ENCODE results near the gene C9orf153. TPM values are rescaled to one million over a fixed set of nuclear protein-coding genes. Genes with fewer than 3 reads are reported as not detected.

Gene C9orf153
- total RNA-seq, 1 experiment from 2014 or later = not detected

DNA sequence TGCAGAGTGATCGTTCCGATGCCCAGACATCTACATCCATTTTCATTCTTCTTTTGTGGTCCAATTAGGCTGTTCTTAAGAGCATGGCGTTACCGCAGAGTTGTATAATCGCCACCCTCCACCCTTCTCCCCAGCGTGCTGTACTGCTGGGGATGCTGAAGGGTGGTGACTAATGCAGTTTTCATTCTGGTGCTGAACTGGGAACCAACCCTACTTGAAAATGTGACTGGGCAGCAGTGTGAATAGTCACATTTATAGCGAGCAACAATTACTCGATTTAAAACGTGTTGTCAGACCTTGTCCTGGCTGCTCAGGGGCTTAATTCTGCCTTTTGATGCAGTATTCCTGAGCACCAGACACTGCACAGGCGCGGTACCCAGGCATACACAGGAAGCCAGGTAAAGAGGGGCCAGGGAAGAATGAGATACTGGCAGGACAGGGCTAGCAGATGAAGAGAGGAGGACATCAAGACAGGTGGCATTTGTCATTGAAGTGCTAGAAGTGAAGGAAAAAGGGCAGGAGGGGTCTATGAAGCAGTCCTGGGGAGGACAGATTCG is 23.6 kb upstream of the C9orf153 start:
- peak overlapping the region; percentile 95 to 97 for H3K4me3 ChIP-seq (replicated peaks in 1 of 2; ENCODE audit: low read depth in 1 of 2, low read length in 2 of 2)
- peak; percentile 9 for ATAC-seq
- no peak for TF ChIP-seq POLR2AphosphoS5 (IDR thresholded peaks at IDR 0.05; ENCODE audit: low read depth, low read length)
- TF ChIP-seq SIN3A (IDR thresholded peaks at IDR 0.05; ENCODE audit: low read depth) = no peak
- TF ChIP-seq TCF7L2 (IDR thresholded peaks at IDR 0.05; ENCODE audit: borderline replicate concordance, extremely low read depth, insufficient read depth, insufficient read length) = no peak
- TF ChIP-seq POLR2A (IDR thresholded peaks at IDR 0.05; ENCODE audit: borderline replicate concordance, extremely low read depth, insufficient read depth, insufficient read length) = no peak
- no peak for TF ChIP-seq EGR1 (IDR thresholded peaks at IDR 0.05; ENCODE audit: low read depth)
- no peak for TF ChIP-seq CBX3 (IDR thresholded peaks at IDR 0.05; ENCODE audit: low read depth)
- TF ChIP-seq SRF (IDR thresholded peaks at IDR 0.05; ENCODE audit: low read depth) = no peak
- TF ChIP-seq, protein P1, sequence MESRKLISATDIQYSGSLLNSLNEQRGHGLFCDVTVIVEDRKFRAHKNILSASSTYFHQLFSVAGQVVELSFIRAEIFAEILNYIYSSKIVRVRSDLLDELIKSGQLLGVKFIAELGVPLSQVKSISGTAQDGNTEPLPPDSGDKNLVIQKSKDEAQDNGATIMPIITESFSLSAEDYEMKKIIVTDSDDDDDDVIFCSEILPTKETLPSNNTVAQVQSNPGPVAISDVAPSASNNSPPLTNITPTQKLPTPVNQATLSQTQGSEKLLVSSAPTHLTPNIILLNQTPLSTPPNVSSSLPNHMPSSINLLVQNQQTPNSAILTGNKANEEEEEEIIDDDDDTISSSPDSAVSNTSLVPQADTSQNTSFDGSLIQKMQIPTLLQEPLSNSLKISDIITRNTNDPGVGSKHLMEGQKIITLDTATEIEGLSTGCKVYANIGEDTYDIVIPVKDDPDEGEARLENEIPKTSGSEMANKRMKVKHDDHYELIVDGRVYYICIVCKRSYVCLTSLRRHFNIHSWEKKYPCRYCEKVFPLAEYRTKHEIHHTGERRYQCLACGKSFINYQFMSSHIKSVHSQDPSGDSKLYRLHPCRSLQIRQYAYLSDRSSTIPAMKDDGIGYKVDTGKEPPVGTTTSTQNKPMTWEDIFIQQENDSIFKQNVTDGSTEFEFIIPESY (IDR thresholded peaks at IDR 0.05; ENCODE audit: extremely low read depth, insufficient replicate concordance, low read length) = no peak
- TF ChIP-seq, protein P2, sequence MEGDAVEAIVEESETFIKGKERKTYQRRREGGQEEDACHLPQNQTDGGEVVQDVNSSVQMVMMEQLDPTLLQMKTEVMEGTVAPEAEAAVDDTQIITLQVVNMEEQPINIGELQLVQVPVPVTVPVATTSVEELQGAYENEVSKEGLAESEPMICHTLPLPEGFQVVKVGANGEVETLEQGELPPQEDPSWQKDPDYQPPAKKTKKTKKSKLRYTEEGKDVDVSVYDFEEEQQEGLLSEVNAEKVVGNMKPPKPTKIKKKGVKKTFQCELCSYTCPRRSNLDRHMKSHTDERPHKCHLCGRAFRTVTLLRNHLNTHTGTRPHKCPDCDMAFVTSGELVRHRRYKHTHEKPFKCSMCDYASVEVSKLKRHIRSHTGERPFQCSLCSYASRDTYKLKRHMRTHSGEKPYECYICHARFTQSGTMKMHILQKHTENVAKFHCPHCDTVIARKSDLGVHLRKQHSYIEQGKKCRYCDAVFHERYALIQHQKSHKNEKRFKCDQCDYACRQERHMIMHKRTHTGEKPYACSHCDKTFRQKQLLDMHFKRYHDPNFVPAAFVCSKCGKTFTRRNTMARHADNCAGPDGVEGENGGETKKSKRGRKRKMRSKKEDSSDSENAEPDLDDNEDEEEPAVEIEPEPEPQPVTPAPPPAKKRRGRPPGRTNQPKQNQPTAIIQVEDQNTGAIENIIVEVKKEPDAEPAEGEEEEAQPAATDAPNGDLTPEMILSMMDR (IDR thresholded peaks at IDR 0.05 in 2 of 3, conservative IDR thresholded peaks at IDR 0.05 in 1 of 3; ENCODE audit: borderline replicate concordance in 1 of 3, insufficient read depth in 1 of 3, low read depth in 2 of 3, low read length in 2 of 3) = no peak
- TF ChIP-seq RAD21 (IDR thresholded peaks at IDR 0.05; ENCODE audit: low read depth) = no peak
- TF ChIP-seq SP1 (IDR thresholded peaks at IDR 0.05; ENCODE audit: low read depth) = no peak
- TF ChIP-seq FOSL1 (IDR thresholded peaks at IDR 0.05; ENCODE audit: low read depth) = no peak
- TF ChIP-seq, protein P3, sequence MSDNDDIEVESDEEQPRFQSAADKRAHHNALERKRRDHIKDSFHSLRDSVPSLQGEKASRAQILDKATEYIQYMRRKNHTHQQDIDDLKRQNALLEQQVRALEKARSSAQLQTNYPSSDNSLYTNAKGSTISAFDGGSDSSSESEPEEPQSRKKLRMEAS (IDR thresholded peaks at IDR 0.05) = no peak
- no peaks in the 10 kb centered on the region for H3K27me3 ChIP-seq (ENCODE audit: insufficient read depth, low read length)
- RAD21 ChIA-PET (ENCODE audit: low non-redundant PET in 1 of 2, low total read pairs in 2 of 2, uncharacterized antibody in 2 of 2, unreplicated experiment in 2 of 2) = no interaction called here
- POLR2A ChIA-PET = no interaction called here
- H3K79me2 ChIP-seq (ENCODE audit: insufficient read depth, low read length) = peaks cover 38% of the 10 kb centered on the region
- peaks cover 5 to 15% of the 10 kb centered on the region in 2 experiments; a peak in 3 of 4 replicates for H3K4me1 ChIP-seq (ENCODE audit: control insufficient read depth in 1 of 2, insufficient read depth in 2 of 2, low read length in 2 of 2)
- H3K9me2 ChIP-seq (ENCODE audit: insufficient read depth) = no peaks in the 10 kb centered on the region
- CTCF ChIA-PET = interaction anchor here (1.0 kb wide), 1 partner anchor 81 kb away, joined by 8 read pairs; no protein-coding TSS in a partner anchor
- no peak overlapping the region for H3K27ac ChIP-seq (ENCODE audit: low read depth, low read length)
- H4K20me1 ChIP-seq (ENCODE audit: insufficient read depth) = no peaks in the 10 kb centered on the region
- no peaks in the 10 kb centered on the region for H3K9me3 ChIP-seq (ENCODE audit: control insufficient read depth in 1 of 2, insufficient read depth in 1 of 2, low read depth in 1 of 2, low read length in 2 of 2)
- DNase-seq (ENCODE audit: low read depth, low spot score) = no peak
- peak overlapping the region; percentile 91 for H3K9ac ChIP-seq (ENCODE audit: low read length)
- intact Hi-C loops (cut with micrococcal nuclease) = loop anchor here (2.0 kb wide), 1 partner anchor 66 kb away; no protein-coding TSS in a partner anchor
- TSS peak; percentile 76 for BruUV-seq (replicated peaks)
- peaks cover 3 to 7% of the 10 kb centered on the region in 2 experiments; a peak in 1 of 4 replicates for H3K36me3 ChIP-seq (ENCODE audit: control insufficient read depth in 1 of 2, insufficient read depth in 2 of 2, low read length in 2 of 2)
- peak overlapping the region; percentile 97 for H3K4me2 ChIP-seq (ENCODE audit: low read length)
- H2AFZ ChIP-seq (ENCODE audit: low read depth, low read length, poor library complexity, severe bottlenecking) = peak overlapping the region; percentile 73

Data from HCT116 (cell line).